HG02938 (cell line): ENCODE data around the gene LIMA1.
"Not testable (repeated sequence)": the region's sequence is repeated elsewhere in the genome, so short reads cannot be mapped to it uniquely, and the experiment has no call there.

ENCODE experiments used
- ATAC-seq: cut with Tn5 transposase; IDR thresholded peaks from one replicate; pipeline ENCODE4 v1.9.1; 2021; ENCODE audit warnings: mild to moderate bottlenecking, moderate library complexity; ENCODE audit not compliant: unreplicated experiment

Gene LIMA1

GRCh38 chr12:50219001-50219400, 64.3 kb downstream of the LIMA1 start:
- ATAC-seq = not testable (repeated sequence)

- no peak for ATAC-seq
Observed at GRCh38 chr12:50218386-50218785, 64.9 kb downstream of the LIMA1 start.

DNA sequence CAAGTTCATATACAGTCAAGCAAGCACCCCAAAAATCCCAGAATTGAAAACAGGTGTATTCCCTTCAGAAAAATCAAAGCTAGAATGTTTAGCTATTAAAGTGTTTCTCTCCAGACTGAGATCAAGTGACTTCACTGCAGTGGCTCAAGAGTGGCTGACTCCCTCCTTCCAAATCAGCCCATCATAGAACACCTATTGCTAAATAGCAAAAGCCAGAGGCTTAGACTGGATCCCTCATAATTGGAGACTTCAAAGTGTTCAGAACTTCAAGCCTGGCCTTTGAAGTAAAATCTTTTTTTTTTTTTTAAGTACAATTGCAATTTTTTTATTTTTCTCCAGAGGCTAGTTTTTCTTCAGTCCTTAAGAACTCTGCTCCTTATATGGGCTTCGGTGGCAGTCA, 66.1 kb downstream of the LIMA1 start:
- no peak for ATAC-seq

- no peak for ATAC-seq
Observed at GRCh38 chr12:50215033-50215432, 68.3 kb downstream of the LIMA1 start.

- ATAC-seq = no peak
Observed at GRCh38 chr12:50214018-50214417, 69.3 kb downstream of the LIMA1 start.

- ATAC-seq = no peak
Observed at GRCh38 chr12:50213439-50213838, 69.9 kb downstream of the LIMA1 start.

DNA sequence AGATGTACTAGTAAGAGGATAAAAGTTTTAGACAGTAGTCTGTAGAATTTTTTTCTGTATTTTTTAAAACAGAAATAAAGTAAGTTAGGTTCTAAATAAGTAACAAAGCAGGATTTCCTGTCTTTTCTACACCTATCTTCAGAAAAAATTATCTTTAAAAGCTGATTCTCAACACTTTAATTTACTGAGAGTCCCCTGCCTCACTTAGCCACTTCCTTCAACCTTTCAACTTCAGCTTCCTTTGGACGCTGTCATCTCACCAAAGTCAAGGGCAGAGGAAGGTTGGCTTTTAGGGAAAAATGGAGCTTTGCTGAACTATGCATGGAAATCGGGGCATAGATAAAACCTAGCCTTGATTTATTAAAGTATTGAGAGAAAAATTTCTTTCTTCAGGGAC, 71.3 kb downstream of the LIMA1 start:
- ATAC-seq = no peak

GRCh38 chr12:50211392-50212070, 71.8 kb downstream of the LIMA1 start:
- no peak for ATAC-seq

GRCh38 chr12:50207424-50207823, 75.9 kb downstream of the LIMA1 start:
- no peak for ATAC-seq

GRCh38 chr12:50205648-50206047, 77.7 kb downstream of the LIMA1 start:
- ATAC-seq = no peak

DNA sequence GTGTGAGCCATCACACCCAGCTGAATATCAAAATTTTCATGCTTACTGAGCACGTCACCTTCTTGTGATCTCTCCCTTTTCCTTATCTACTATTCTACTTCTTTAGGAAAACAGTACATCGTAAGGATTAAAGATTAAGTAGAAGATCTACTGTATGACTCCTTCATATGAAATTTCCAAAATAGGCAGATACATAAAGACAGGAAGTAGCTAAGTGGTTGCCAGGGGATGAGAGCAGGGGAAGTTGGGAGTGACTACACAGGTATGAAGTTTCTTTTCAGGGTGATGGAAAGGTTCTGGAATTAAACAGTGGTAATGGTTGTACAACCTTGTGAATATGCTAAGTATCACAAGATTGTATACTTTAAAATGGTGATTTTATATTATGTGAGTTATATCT, 79.6 kb downstream of the LIMA1 start:
- no peak for ATAC-seq

- no peak for ATAC-seq
Observed at GRCh38 chr12:50201987-50202521, 81.3 kb downstream of the LIMA1 start.

- no peak for ATAC-seq
Observed at GRCh38 chr12:50200552-50201273, 82.6 kb downstream of the LIMA1 start.

GRCh38 chr12:50198829-50199228, 84.5 kb downstream of the LIMA1 start:
- no peak for ATAC-seq

GRCh38 chr12:50197297-50197727, 86.0 kb downstream of the LIMA1 start:
- no peak for ATAC-seq

- no peak for ATAC-seq
Observed at GRCh38 chr12:50196537-50196936, 86.8 kb downstream of the LIMA1 start.

DNA sequence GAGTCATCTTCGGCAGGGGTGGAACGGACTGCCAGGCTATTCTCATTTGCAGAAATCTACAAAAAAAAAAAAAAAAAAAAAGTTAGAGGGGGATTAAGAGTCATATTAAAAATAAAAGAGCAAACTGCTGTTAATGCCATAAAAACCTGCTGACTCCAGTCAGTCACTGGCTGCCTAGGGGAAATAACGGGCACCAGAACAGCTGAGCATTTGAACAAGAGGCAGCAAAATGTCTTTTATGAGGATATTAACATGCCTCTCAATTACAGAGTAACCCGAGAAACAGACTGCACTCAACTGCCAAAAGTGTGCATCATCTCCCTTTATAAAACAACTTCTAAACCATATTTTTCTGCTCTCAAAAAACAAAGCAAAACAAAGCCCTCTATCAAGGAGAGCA, 87.5 kb downstream of the LIMA1 start:
- ATAC-seq = no peak

GRCh38 chr12:50192908-50193307, 90.4 kb downstream of the LIMA1 start:
- no peak for ATAC-seq

DNA sequence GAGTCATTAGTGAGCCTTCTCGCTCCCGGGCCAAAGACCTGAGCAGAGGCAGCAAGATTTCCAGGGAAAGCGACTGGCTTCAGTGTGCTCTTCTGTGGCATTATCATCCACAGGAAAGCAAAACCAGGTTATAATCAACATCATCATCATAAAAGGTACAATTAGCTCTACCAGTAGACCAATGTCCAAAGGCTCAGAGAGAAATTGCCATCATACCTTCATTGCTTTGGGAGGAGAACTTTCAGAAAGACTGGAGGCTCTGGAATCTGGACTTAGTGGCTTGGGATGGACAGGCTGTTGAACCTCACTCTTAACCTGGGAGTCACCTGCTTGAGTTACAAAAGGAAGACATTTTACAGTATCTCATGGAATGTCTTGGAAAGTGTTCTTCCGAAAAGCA, 91.1 kb downstream of the LIMA1 start:
- no peak for ATAC-seq

DNA sequence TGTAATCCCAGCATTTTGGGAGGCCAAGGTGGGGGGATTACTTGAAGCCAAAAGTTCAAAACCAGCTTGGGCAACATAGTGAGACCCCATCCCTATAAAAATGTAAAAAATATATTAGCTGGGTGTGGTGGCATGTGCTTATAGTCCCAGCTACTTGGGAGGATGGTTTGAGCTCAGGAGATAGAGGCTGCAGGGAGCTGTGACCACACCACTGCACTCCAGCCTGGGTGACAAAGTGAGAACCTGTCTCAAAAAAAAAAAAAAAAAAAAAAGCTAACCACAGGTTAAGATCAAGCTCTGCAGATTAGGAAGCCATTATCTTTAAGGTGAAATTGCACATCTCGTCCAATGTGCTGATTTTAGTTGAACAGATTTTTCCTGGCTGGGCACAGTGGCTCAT, 92.5 kb downstream of the LIMA1 start:
- no peak for ATAC-seq

- no peak for ATAC-seq
Observed at GRCh38 chr12:50188875-50189575, 94.3 kb downstream of the LIMA1 start.
